ENCODE results near the gene TMPRSS9. TPM values are rescaled to one million over a fixed set of nuclear protein-coding genes. Genes with fewer than 3 reads are reported as not detected.

TMPRSS9 gene
- total RNA-seq, 1 donor from 2014 or later, result not detected

DNA sequence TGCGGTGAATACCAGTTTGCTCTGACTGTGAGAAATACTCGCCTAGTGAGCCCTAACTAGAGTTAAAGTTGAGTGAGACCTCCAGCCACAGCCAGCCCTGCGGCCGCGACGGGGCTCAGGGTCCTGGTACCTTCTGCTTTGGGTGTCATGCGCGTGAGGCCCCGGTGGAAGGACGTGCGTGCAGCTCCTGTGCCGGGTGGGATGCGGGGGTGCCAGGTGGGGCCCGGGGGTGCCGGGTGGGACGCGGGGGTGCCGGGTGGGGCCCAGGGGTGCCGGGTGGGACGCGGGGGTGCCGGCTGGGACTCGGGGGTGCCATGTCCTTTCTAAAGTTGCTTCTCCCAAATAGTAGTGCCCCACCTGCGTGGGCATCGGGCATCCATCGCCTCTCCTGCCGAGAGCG is 8.5 kb upstream of the TMPRSS9 start:
- TF ChIP-seq, protein P1, sequence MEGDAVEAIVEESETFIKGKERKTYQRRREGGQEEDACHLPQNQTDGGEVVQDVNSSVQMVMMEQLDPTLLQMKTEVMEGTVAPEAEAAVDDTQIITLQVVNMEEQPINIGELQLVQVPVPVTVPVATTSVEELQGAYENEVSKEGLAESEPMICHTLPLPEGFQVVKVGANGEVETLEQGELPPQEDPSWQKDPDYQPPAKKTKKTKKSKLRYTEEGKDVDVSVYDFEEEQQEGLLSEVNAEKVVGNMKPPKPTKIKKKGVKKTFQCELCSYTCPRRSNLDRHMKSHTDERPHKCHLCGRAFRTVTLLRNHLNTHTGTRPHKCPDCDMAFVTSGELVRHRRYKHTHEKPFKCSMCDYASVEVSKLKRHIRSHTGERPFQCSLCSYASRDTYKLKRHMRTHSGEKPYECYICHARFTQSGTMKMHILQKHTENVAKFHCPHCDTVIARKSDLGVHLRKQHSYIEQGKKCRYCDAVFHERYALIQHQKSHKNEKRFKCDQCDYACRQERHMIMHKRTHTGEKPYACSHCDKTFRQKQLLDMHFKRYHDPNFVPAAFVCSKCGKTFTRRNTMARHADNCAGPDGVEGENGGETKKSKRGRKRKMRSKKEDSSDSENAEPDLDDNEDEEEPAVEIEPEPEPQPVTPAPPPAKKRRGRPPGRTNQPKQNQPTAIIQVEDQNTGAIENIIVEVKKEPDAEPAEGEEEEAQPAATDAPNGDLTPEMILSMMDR (conservative IDR thresholded peaks at IDR 0.05; ENCODE audit: low read depth, low read length), result no peak
- no peak overlapping the region for H3K4me3 ChIP-seq (ENCODE audit: low read depth, low read length)
- DNase-seq (ENCODE audit: low read depth), result no peak

- H3K4me3 ChIP-seq (ENCODE audit: low read depth, low read length), result no peak overlapping the region
- DNase-seq (ENCODE audit: low read depth), result no peak
- TF ChIP-seq, protein P1 (conservative IDR thresholded peaks at IDR 0.05; ENCODE audit: low read depth, low read length), result no peak
Observed at GRCh38 chr19:2352121-2352520, 7.9 kb upstream of the TMPRSS9 start.

GRCh38 chr19:2353159-2353886 is 6.7 kb upstream of the TMPRSS9 start:
- no peak for DNase-seq (ENCODE audit: low read depth)
- TF ChIP-seq, protein P1 (conservative IDR thresholded peaks at IDR 0.05; ENCODE audit: low read depth, low read length), result no peak
- no peak overlapping the region for H3K4me3 ChIP-seq (ENCODE audit: low read depth, low read length)

GRCh38 chr19:2353887-2354592 is 6.0 kb upstream of the TMPRSS9 start:
- TF ChIP-seq, protein P1 (conservative IDR thresholded peaks at IDR 0.05; ENCODE audit: low read depth, low read length), result no peak
- H3K4me3 ChIP-seq (ENCODE audit: low read depth, low read length), result no peak overlapping the region
- no peak for DNase-seq (ENCODE audit: low read depth)

DNA sequence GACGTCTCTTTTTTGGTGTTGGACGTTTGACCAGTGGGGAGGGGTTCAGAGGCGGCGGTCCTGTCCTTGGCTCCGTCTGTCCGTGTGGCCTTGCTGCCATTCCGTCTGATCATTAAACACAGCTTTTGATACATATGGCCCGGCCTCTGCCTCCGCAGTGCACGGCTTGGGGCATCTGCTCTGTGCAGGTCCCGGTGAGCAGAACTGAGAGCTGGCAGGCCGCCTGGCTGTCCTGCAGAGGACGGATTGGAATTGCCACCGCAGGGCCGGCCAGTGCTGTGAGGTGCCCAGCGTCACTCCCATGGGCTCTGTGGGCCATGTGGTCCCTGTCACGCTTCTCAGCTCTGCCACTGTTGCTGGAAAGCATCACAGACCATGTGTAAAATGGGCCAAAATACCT is 5.4 kb upstream of the TMPRSS9 start:
- DNase-seq (ENCODE audit: low read depth), result no peak
- no peak overlapping the region for H3K4me3 ChIP-seq (ENCODE audit: low read depth, low read length)
- TF ChIP-seq, protein P1 (conservative IDR thresholded peaks at IDR 0.05; ENCODE audit: low read depth, low read length), result no peak

- TF ChIP-seq, protein P1 (conservative IDR thresholded peaks at IDR 0.05; ENCODE audit: low read depth, low read length), result no peak
- DNase-seq (ENCODE audit: low read depth), result no peak
- H3K4me3 ChIP-seq (ENCODE audit: low read depth, low read length), result no peak overlapping the region
Observed at GRCh38 chr19:2355168-2356035, 4.7 kb upstream of the TMPRSS9 start.
